ENCODE data around the gene ZNF512B.

DNA sequence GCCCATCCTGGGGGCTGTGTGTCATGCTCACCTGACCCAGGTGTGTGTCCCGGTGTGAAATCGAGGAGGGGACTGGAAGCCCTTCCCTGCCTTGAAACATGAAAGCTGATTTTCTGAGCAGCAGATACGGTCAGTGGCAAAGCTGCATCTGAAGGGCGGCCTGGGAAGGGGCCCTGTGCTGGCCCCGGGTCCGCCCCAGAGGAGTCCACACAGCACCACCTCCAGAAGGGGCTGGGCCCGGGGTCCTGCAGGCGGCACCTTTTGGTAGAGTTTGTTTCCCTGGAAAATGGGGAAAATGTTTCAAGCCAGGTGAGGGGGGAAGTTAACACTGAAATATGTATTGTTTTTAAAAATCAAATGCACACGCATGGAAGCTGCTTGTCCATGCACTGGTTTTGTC lies 34.3 kb downstream of the ZNF512B start:
- TF ChIP-seq, protein P1, sequence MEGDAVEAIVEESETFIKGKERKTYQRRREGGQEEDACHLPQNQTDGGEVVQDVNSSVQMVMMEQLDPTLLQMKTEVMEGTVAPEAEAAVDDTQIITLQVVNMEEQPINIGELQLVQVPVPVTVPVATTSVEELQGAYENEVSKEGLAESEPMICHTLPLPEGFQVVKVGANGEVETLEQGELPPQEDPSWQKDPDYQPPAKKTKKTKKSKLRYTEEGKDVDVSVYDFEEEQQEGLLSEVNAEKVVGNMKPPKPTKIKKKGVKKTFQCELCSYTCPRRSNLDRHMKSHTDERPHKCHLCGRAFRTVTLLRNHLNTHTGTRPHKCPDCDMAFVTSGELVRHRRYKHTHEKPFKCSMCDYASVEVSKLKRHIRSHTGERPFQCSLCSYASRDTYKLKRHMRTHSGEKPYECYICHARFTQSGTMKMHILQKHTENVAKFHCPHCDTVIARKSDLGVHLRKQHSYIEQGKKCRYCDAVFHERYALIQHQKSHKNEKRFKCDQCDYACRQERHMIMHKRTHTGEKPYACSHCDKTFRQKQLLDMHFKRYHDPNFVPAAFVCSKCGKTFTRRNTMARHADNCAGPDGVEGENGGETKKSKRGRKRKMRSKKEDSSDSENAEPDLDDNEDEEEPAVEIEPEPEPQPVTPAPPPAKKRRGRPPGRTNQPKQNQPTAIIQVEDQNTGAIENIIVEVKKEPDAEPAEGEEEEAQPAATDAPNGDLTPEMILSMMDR (conservative IDR thresholded peaks at IDR 0.05; ENCODE audit: low read length), result no peak
- no peak for TF ChIP-seq EZH2phosphoT487 (IDR thresholded peaks at IDR 0.05; ENCODE audit: borderline replicate concordance, low read depth, low read length)
